Endothelial cell of umbilical vein (primary cell): Measurements from ENCODE around the gene C1QTNF5. TPM values are rescaled to one million over a fixed set of nuclear protein-coding genes. Genes with fewer than 3 reads are reported as not detected.

ENCODE experiments used
- BruUV-seq: library from RNA; stranded (reverse); fragments of 400-500 nt; replicated peaks from 2 replicates; lab custom pipeline; 2021; lab: Mats Ljungman, UMichigan
- CTCF ChIA-PET: fragments of 300-600, 350-600 bp; sonication (Branson Sonifier 250); formaldehyde crosslinking; loops from one replicate; lab custom pipeline; 2021; ENCODE audit warnings: antibody characterized with exemption, inconsistent platforms; lab: Charles Lee
- POLR2A ChIA-PET: fragments of 300-600, 350-600 bp; sonication (Branson Sonifier 250); formaldehyde crosslinking; loops from one replicate; lab custom pipeline; 2021; ENCODE audit warnings: antibody characterized with exemption, inconsistent platforms; lab: Charles Lee
- DNase-seq: peaks from one replicate; pipeline ENCODE4 v3.0.0-alpha.2; 2011; ENCODE audit warnings: low read depth, low spot score
- FAIRE-seq: peaks from 2 replicates; lab custom pipeline; 2011; peaks lifted over from hg19 to GRCh38; lab: Jason Lieb, UNC
- H2AFZ ChIP-seq: 2 replicates; pipeline ENCODE4 v1.6.0; 2012; ENCODE audit warnings: low read depth, low read length, control low read depth, inconsistent platforms
- H3K27ac ChIP-seq: 2 replicates; pipeline ENCODE4 v1.5.1; 2011; ENCODE audit warnings: low read depth, mild to moderate bottlenecking, control low read depth, low read length, moderate library complexity; ENCODE audit not compliant: insufficient read depth
- H3K27me3 ChIP-seq, 2 experiments: 2 replicates each; pipeline versions ENCODE4 v1.6.0 to v1.6.1; 2011; ENCODE audit warnings: low read length in 2 of 2, mixed read lengths in 1 of 2; ENCODE audit not compliant: control insufficient read depth in 2 of 2, insufficient read depth in 2 of 2
- H3K36me3 ChIP-seq, 2 experiments: 2 replicates in 1 of 2; 3 replicates in 1 of 2; pipeline ENCODE4 v1.5.1; 2011; ENCODE audit warnings: low read length in 2 of 2, mild to moderate bottlenecking in 1 of 2, moderate library complexity in 1 of 2; ENCODE audit not compliant: control insufficient read depth in 2 of 2, insufficient read depth in 2 of 2; ENCODE audit errors: extremely low read depth in 1 of 2
- H3K4me1 ChIP-seq: 3 replicates; pipeline ENCODE4 v1.5.1; 2011; ENCODE audit warnings: mild to moderate bottlenecking, low read length; ENCODE audit not compliant: control insufficient read depth, insufficient read depth; ENCODE audit errors: extremely low read depth
- H3K4me2 ChIP-seq: 2 replicates; pipeline ENCODE4 v1.6.1; 2011; ENCODE audit warnings: low read length, control low read depth, mixed read lengths; ENCODE audit not compliant: insufficient read depth
- H3K4me3 ChIP-seq, 3 experiments: fragments of 200-600 bp in 1 of 3; sonication (generic), shearing (Covaris generic) in 1 of 3; replicated peaks in 1 of 3; 2 replicates each; pipeline ENCODE4 v1.5.1; 2011 to 2016; ENCODE audit warnings: control low read depth in 3 of 3, low read length in 3 of 3, mild to moderate bottlenecking in 2 of 3, inconsistent platforms in 1 of 3, low read depth in 1 of 3, moderate library complexity in 1 of 3; ENCODE audit not compliant: insufficient read depth in 1 of 3
- H3K79me2 ChIP-seq: 2 replicates; pipeline ENCODE4 v1.6.0; 2012; ENCODE audit warnings: low read length, inconsistent platforms; ENCODE audit not compliant: control insufficient read depth, insufficient read depth
- H3K9ac ChIP-seq: replicated peaks from 2 replicates; pipeline ENCODE3; 2011; ENCODE audit warnings: low read length, control low read depth; ENCODE audit not compliant: insufficient read depth; ENCODE audit errors: extremely low read depth
- H3K9me1 ChIP-seq: replicated peaks from 3 replicates; pipeline ENCODE4 v1.6.0; 2011; ENCODE audit warnings: mild to moderate bottlenecking, low read length; ENCODE audit not compliant: control insufficient read depth, insufficient read depth; ENCODE audit errors: extremely low read depth
- H3K9me3 ChIP-seq: replicated peaks from 2 replicates; pipeline ENCODE4 v1.5.1; 2012; ENCODE audit warnings: low read length, inconsistent platforms; ENCODE audit not compliant: control insufficient read depth, insufficient read depth
- H4K20me1 ChIP-seq: replicated peaks from 2 replicates; pipeline ENCODE3; 2011; ENCODE audit warnings: mild to moderate bottlenecking, low read length; ENCODE audit not compliant: control insufficient read depth, insufficient read depth; ENCODE audit errors: extremely low read depth
- CTCF ChIP-seq, 2 donors: IDR thresholded peaks; 1 replicate in 1 of 2; 2 replicates in 1 of 2; pipeline ENCODE4 v1.5.1; 2011; ENCODE audit warnings: low read length in 2 of 2, mild to moderate bottlenecking in 2 of 2, moderate library complexity in 2 of 2, control low read depth in 1 of 2, inconsistent platforms in 1 of 2, low read depth in 1 of 2; ENCODE audit not compliant: insufficient read depth in 1 of 2; ENCODE audit errors: extremely low read depth in 1 of 2
- EZH2 ChIP-seq: IDR thresholded peaks from 2 replicates; pipeline ENCODE4 v1.6.1; 2012; ENCODE audit warnings: borderline replicate concordance, low read depth, mild to moderate bottlenecking, moderate library complexity, low read length, inconsistent platforms; ENCODE audit not compliant: severe bottlenecking
- FOS ChIP-seq: IDR thresholded peaks from 2 replicates; pipeline ENCODE4 v1.6.1; 2011; ENCODE audit warnings: mild to moderate bottlenecking, low read length, moderate library complexity, borderline replicate concordance; ENCODE audit not compliant: insufficient read depth
- GATA2 ChIP-seq: IDR thresholded peaks from 2 replicates; pipeline ENCODE4 v1.7.0; 2011; ENCODE audit warnings: low read depth, mild to moderate bottlenecking, moderate library complexity, mixed read lengths, low read length; ENCODE audit not compliant: insufficient read length, insufficient read depth
- JUN ChIP-seq: IDR thresholded peaks from 2 replicates; pipeline ENCODE4 v1.6.1; 2011; ENCODE audit warnings: borderline replicate concordance, low read depth; ENCODE audit not compliant: insufficient read length, insufficient read depth
- MAX ChIP-seq: IDR thresholded peaks from 2 replicates; pipeline ENCODE4 v1.6.1; 2011; ENCODE audit not compliant: insufficient read depth, insufficient read length
- MYC ChIP-seq: IDR thresholded peaks from one replicate; pipeline ENCODE4 v1.6.1; 2011; ENCODE audit warnings: mild to moderate bottlenecking, low read depth, low read length
- POLR2A ChIP-seq: IDR thresholded peaks from 2 replicates; pipeline ENCODE4 v1.6.1; 2012; ENCODE audit warnings: low read depth, mild to moderate bottlenecking, control low read depth, low read length
- POLR2AphosphoS5 ChIP-seq: IDR thresholded peaks from 2 replicates; pipeline ENCODE4 v1.6.1; 2012; ENCODE audit warnings: low read depth, mild to moderate bottlenecking, control low read depth, low read length, moderate library complexity; ENCODE audit not compliant: insufficient read depth
- dilution Hi-C: fragments of 300-500 bp; cut with MboI; formaldehyde crosslinking; loops from one replicate; pipeline ENCODE4 v1.15.0; 2019; ENCODE audit warnings: low sequenced_read_pairs; ENCODE audit not compliant: extremely low pct_ligation_motif_present
- intact Hi-C: fragments of 100-400 bp; cut with micrococcal nuclease; formaldehyde crosslinking; loops from one replicate; pipeline ENCODE4 v1.10.0; 2022
- polyA plus RNA-seq, 4 experiments: library from polyadenylated mRNA; depleted of rRNA in 3 of 4; stranded (reverse) in 3 of 4; unstranded in 1 of 4; fragments of >200 nt; gene quantifications; 2 replicates each; pipeline versions ENCODE4 v1.2.1 to v1.2.3, GENCODE V29; 2011 to 2012; ENCODE audit warnings: missing spikeins in 1 of 4
- total RNA-seq: library from RNA; stranded (reverse); gene quantifications from 2 replicates; pipeline ENCODE4 v1.2.3, GENCODE V29; 2021

C1QTNF5 gene
- total and polyA plus RNA-seq, 2 donors (not counting 3 experiments of a cell fraction or from before 2014, with no cell fraction given) = 126 to 201 TPM

- ChIA-PET CTCF (interaction anchor here (1.2 to 2.8 kb wide), 4 partner anchors 8 to 24 kb away, joined by 6 to 21 read pairs (median 12); no protein-coding TSS in a partner anchor), POLR2A (no interaction called here)
- H3K9me3 ChIP-seq = no peaks in the 10 kb centered on the region
- intact Hi-C loops (no loop called here), dilution Hi-C loops (no loop called here)
- no peak for TF ChIP-seq POLR2A
- TF ChIP-seq MYC = no peak
- TF ChIP-seq POLR2AphosphoS5 = no peak
- TF ChIP-seq EZH2 = no peak
- TF ChIP-seq JUN = no peak
- FAIRE-seq (no peak), DNase-seq (no peak)
- H3K27ac ChIP-seq = no peak overlapping the region
- H3K4me2 ChIP-seq = no peak overlapping the region
- no peaks in the 10 kb centered on the region for H3K9me1 ChIP-seq
- H3K79me2 ChIP-seq = no peaks in the 10 kb centered on the region
- H3K4me1 ChIP-seq = no peaks in the 10 kb centered on the region
- no peak overlapping the region for H2AFZ ChIP-seq
- peaks cover 12 to 20% of the 10 kb centered on the region in 2 experiments for H3K27me3 ChIP-seq
- H3K9ac ChIP-seq = no peak overlapping the region
- H3K4me3 ChIP-seq = no peak overlapping the region
- H3K36me3 ChIP-seq = no peaks in the 10 kb centered on the region
- H4K20me1 ChIP-seq = no peaks in the 10 kb centered on the region
- BruUV-seq = no TSS peak
Observed at GRCh38 chr11:119362741-119363080, 22.0 kb upstream of the C1QTNF5 start.

- FAIRE-seq (no peak), DNase-seq (no peak)
- H3K9me3 ChIP-seq = no peaks in the 10 kb centered on the region
- H4K20me1 ChIP-seq = no peaks in the 10 kb centered on the region
- no peaks in the 10 kb centered on the region for H3K4me1 ChIP-seq
- BruUV-seq = no TSS peak
- H3K36me3 ChIP-seq = no peaks in the 10 kb centered on the region
- peaks cover 12 to 20% of the 10 kb centered on the region in 2 experiments for H3K27me3 ChIP-seq
- no peak overlapping the region for H3K27ac ChIP-seq
- ChIA-PET CTCF (interaction anchor here (1.2 to 2.8 kb wide), 5 partner anchors 9 to 23 kb away, joined by 6 to 21 read pairs (median 11); no protein-coding TSS in a partner anchor), POLR2A (interaction anchor here (1.0 kb wide), 1 partner anchor 21 kb away, joined by 4 read pairs; the partner anchor contains the start of gene C1QTNF5)
- TF ChIP-seq POLR2A (no peak), MAX (no peak), POLR2AphosphoS5 (no peak), CTCF (IDR thresholded peaks at IDR 0.05; ENCODE audit: extremely low read depth in 1 of 2, insufficient read depth in 1 of 2, low read depth in 1 of 2, low read length in 2 of 2) (no peak), EZH2 (no peak), JUN (no peak), MYC (no peak), GATA2 (no peak), FOS (no peak)
- H3K4me2 ChIP-seq = no peak overlapping the region
- no peak overlapping the region for H2AFZ ChIP-seq
- H3K4me3 ChIP-seq = no peak overlapping the region
- H3K9ac ChIP-seq = no peak overlapping the region
- no peaks in the 10 kb centered on the region for H3K9me1 ChIP-seq
- intact Hi-C loops (no loop called here), dilution Hi-C loops (no loop called here)
- no peaks in the 10 kb centered on the region for H3K79me2 ChIP-seq
Observed at GRCh38 chr11:119361941-119362725, 21.4 kb upstream of the C1QTNF5 start.
